ENCODE results near the gene ZBTB16.

DNA sequence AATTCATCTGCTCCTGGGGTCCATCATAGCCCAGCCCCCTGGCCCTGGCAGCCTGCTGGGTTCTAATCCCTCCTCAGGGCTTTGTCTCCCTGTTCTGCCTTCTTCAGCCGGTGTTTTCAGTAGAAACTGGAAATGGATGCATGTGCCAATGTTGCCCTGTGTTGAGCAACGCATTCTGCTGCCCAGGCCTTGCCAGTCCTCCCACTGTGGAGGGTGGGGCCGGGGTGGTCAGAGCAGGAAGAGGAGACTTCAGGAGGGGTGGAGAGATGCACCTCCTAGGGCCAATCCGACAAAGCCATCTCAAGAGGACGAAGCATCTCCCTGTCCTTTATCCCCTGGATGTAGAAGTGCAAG, 27.6 kb upstream of the ZBTB16 start:
- TF ChIP-seq, protein P1, sequence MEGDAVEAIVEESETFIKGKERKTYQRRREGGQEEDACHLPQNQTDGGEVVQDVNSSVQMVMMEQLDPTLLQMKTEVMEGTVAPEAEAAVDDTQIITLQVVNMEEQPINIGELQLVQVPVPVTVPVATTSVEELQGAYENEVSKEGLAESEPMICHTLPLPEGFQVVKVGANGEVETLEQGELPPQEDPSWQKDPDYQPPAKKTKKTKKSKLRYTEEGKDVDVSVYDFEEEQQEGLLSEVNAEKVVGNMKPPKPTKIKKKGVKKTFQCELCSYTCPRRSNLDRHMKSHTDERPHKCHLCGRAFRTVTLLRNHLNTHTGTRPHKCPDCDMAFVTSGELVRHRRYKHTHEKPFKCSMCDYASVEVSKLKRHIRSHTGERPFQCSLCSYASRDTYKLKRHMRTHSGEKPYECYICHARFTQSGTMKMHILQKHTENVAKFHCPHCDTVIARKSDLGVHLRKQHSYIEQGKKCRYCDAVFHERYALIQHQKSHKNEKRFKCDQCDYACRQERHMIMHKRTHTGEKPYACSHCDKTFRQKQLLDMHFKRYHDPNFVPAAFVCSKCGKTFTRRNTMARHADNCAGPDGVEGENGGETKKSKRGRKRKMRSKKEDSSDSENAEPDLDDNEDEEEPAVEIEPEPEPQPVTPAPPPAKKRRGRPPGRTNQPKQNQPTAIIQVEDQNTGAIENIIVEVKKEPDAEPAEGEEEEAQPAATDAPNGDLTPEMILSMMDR (IDR thresholded peaks at IDR 0.05; ENCODE audit: low read length), result no peak
- TF ChIP-seq EZH2 (optimal IDR thresholded peaks at IDR 0.05; ENCODE audit: low read depth, low read length), result no peak

Data from MM.1S (cell line).